HEK293T (cell line): ENCODE data around the gene KIDINS220.

Experiments
- FOXK2 ChIP-seq: fragments of 450-650 bp; IDR thresholded peaks from 2 replicates; pipeline ENCODE4 v1.6.1; 2016; ENCODE audit warnings: mild to moderate bottlenecking
- SP1 ChIP-seq: fragments of 450-650 bp; IDR thresholded peaks from 2 replicates; pipeline ENCODE4 v1.6.1; 2017
- SUZ12 ChIP-seq: fragments of 450-650 bp; IDR thresholded peaks from 2 replicates; pipeline ENCODE4 v1.6.1; 2016; ENCODE audit warnings: mild to moderate bottlenecking

DNA sequence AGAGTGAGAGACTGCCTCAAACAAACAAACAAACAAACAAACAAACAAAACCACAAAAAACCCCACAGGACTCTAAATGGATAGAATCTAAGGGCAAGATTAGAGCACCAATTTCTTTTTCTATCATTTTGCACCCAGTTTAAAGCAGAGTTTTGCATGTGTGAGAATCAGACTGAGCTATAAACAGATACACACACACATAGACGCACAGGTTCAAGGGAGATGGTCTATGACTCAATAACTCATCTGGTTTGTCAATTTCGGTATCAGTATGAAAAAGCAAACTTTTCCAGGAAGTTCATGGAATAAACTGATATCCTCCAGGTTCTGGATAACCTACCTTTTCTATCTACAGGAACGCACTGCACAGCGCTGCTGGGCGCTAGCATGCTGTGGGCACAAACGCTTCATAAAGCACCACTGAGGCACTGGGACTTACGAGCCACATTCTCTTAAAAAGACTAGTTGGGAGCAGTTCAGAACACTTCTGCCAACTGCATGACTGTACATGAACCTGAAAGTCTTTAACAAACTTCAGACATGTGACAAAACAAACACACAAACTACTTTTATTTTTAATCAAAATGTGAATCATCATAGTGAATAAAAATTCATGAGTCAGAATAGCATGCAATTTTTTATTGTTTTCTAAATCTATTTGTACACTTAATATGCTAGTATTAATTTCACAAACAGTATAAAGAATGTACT lies 109.0 kb downstream of the KIDINS220 start:
- TF ChIP-seq SUZ12 (no peak), FOXK2 (no peak), SP1 (no peak)
